Neural cell (in vitro differentiated cells): ENCODE measurements around the gene ACTN4. TPM values are rescaled to one million over a fixed set of nuclear protein-coding genes. Genes with fewer than 3 reads are reported as not detected.
"Not testable (repeated sequence)": the region's sequence is repeated elsewhere in the genome, so short reads cannot be mapped to it uniquely, and the experiment has no call there.

Experiments
- H2AFZ ChIP-seq: fragments of 200-600, 300-800 bp; sonication (generic), shearing (Covaris generic); 2 replicates; pipeline ENCODE4 v1.6.0; 2014; ENCODE audit warnings: low read depth, mild to moderate bottlenecking, antibody characterized with exemption, low read length, moderate library complexity
- H3F3A ChIP-seq: fragments of 200-600 bp; shearing (Covaris generic); 2 replicates; pipeline ENCODE4 v1.6.1; 2016; ENCODE audit warnings: mild to moderate bottlenecking, moderate library complexity, mixed read lengths, antibody characterized with exemption, low read length; ENCODE audit not compliant: insufficient read depth, poor library complexity, severe bottlenecking
- H3K27ac ChIP-seq: fragments of 200-600, 300-800 bp; sonication (generic), shearing (Covaris generic); 2 replicates; pipeline ENCODE4 v1.5.1; 2014; ENCODE audit warnings: mild to moderate bottlenecking, low read length, moderate library complexity
- H3K27me3 ChIP-seq: fragments of 300-800, 200-600 bp; sonication (generic), shearing (Covaris generic); 2 replicates; pipeline ENCODE4 v1.6.0; 2014; ENCODE audit warnings: mild to moderate bottlenecking, low read depth, low read length, moderate library complexity; ENCODE audit not compliant: insufficient read depth
- H3K36me3 ChIP-seq: fragments of 300-800, 200-600 bp; sonication (generic), shearing (Covaris generic); 2 replicates; pipeline ENCODE4 v1.5.1; 2014; ENCODE audit warnings: mild to moderate bottlenecking, antibody characterized with exemption, low read length, moderate library complexity; ENCODE audit not compliant: insufficient read depth
- H3K4me2 ChIP-seq: fragments of 300-800, 200-600 bp; sonication (generic), shearing (Covaris generic); 2 replicates; pipeline ENCODE4 v1.6.0; 2014; ENCODE audit warnings: mild to moderate bottlenecking, low read length
- H3K4me3 ChIP-seq: fragments of 300-800, 200-600 bp; sonication (generic), shearing (Covaris generic); 2 replicates; pipeline ENCODE4 v1.5.1; 2014; ENCODE audit warnings: mild to moderate bottlenecking, low read length, moderate library complexity
- H3K79me2 ChIP-seq: fragments of 200-600 bp; shearing (Covaris generic); replicated peaks from 2 replicates; pipeline ENCODE4 v1.6.0; 2014; ENCODE audit warnings: mild to moderate bottlenecking, low read length, moderate library complexity; ENCODE audit not compliant: insufficient read depth
- H3K9ac ChIP-seq: fragments of 300-800, 200-600 bp; sonication (generic), shearing (Covaris generic); 2 replicates; pipeline ENCODE4 v1.6.1; 2016; ENCODE audit warnings: mild to moderate bottlenecking, low read length, mixed read lengths
- H3K9me2 ChIP-seq: fragments of 200-600 bp; shearing (Covaris generic); 2 replicates; pipeline ENCODE4 v1.6.1; 2016; ENCODE audit warnings: mild to moderate bottlenecking, low read length, mixed read lengths; ENCODE audit not compliant: insufficient read depth
- H3K9me3 ChIP-seq: fragments of 200-600, 300-800 bp; sonication (generic), shearing (Covaris generic); 2 replicates; pipeline ENCODE4 v1.6.1; 2016; ENCODE audit warnings: mild to moderate bottlenecking, mixed run types, low read length, moderate library complexity, mixed read lengths
- H4K20me1 ChIP-seq: fragments of 200-600 bp; shearing (Covaris generic); 2 replicates; pipeline ENCODE4 v1.6.1; 2016; ENCODE audit warnings: mild to moderate bottlenecking, mixed run types; ENCODE audit not compliant: insufficient read depth
- EP300 ChIP-seq: fragments of 450-650 bp; conservative IDR thresholded peaks from 2 replicates; pipeline ENCODE4 v1.6.1; 2014; ENCODE audit warnings: antibody characterized with exemption, mild to moderate bottlenecking, moderate library complexity; ENCODE audit not compliant: poor library complexity, severe bottlenecking
- EZH2 ChIP-seq: fragments of 200-600, 300-800 bp; shearing (Covaris generic), sonication (generic); IDR thresholded peaks from 2 replicates; pipeline ENCODE4 v1.6.1; 2014; ENCODE audit warnings: antibody characterized with exemption, low read length, borderline replicate concordance, mild to moderate bottlenecking; ENCODE audit not compliant: insufficient read depth, poor library complexity, severe bottlenecking
- MXI1 ChIP-seq: fragments of 450-650 bp; conservative IDR thresholded peaks from 2 replicates; pipeline ENCODE4 v1.6.1; 2014; ENCODE audit warnings: antibody characterized with exemption, mild to moderate bottlenecking; ENCODE audit not compliant: poor library complexity, severe bottlenecking
- POLR2AphosphoS5 ChIP-seq: IDR thresholded peaks from 2 replicates; pipeline ENCODE4 v1.6.1; 2012
- RAD21 ChIP-seq: fragments of 450-650 bp; conservative IDR thresholded peaks from 2 replicates; pipeline ENCODE4 v1.6.1; 2014; ENCODE audit warnings: antibody characterized with exemption, mild to moderate bottlenecking, moderate library complexity
- SMC3 ChIP-seq: fragments of 450-650 bp; conservative IDR thresholded peaks from 2 replicates; pipeline ENCODE4 v1.6.1; 2014; ENCODE audit warnings: antibody characterized with exemption, mild to moderate bottlenecking, moderate library complexity; ENCODE audit not compliant: poor library complexity
- TAF1 ChIP-seq: IDR thresholded peaks from 2 replicates; pipeline ENCODE4 v1.6.1; 2012; ENCODE audit warnings: low read depth
- polyA plus RNA-seq: library from polyadenylated mRNA; depleted of rRNA; stranded (reverse); fragments of >200 nt; gene quantifications from 2 replicates; pipeline ENCODE4 v1.2.3, GENCODE V29; 2014
- TF ChIP-seq, protein P1 (sequence below): fragments of 450-650 bp; IDR thresholded peaks from 2 replicates; pipeline ENCODE4 v1.5.1; 2014; ENCODE audit warnings: antibody characterized with exemption, mild to moderate bottlenecking, moderate library complexity; ENCODE audit not compliant: poor library complexity, severe bottlenecking
- TF ChIP-seq, protein P2 (sequence below): IDR thresholded peaks from 2 replicates; pipeline ENCODE4 v1.6.1; 2012; ENCODE audit warnings: borderline replicate concordance

Gene ACTN4
- polyA plus RNA-seq, 1 donor from 2014 or later = 54.0 TPM

DNA sequence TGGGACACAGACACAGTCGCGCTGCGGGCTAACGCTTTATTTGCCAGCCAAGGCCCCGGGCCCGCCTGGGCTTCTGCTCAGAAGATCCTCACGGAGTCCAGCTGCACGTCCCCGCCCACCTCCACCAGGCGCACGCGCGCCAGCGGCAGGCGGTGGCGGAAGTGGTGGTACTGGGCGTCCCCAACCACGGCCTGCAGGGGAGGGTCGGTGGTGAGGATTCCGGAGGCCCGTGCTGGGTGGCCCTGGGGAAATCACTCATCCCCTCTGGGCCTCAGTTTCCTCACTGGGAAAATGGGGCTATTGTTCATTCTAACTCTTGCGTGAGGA lies 123.5 kb downstream of the ACTN4 start:
- not testable (repeated sequence) for H3K9me2 ChIP-seq, H3K27me3 ChIP-seq, H2AFZ ChIP-seq, H3K4me3 ChIP-seq, H3K36me3 ChIP-seq, H3K4me2 ChIP-seq, H3K27ac ChIP-seq, H3F3A ChIP-seq, H3K9me3 ChIP-seq, H4K20me1 ChIP-seq, H3K9ac ChIP-seq, H3K79me2 ChIP-seq

DNA sequence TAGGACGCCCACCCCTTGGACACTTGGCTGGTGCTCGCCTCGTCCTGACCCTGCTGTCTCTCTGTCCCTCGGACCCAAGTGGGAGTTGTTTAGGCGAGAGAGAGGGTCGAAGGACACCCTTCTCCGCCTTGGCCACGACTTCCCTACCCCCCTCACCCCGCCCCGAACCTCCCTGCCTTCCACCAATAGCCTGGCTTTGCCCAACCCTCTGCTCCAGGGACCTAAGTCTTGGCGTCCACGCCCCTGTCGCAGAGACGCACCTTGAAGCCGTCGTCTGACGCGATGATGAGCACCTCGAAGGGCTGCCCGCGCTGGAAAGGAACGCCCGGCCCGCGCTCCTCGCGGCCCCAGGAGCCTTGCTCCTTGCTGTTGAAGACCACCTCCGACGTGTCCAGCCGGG lies 124.1 kb downstream of the ACTN4 start:
- not testable (repeated sequence) for H3K4me2 ChIP-seq, H3K9ac ChIP-seq, H4K20me1 ChIP-seq, H2AFZ ChIP-seq, H3K9me3 ChIP-seq, H3K9me2 ChIP-seq, H3K4me3 ChIP-seq, H3F3A ChIP-seq, H3K27me3 ChIP-seq, H3K36me3 ChIP-seq, H3K27ac ChIP-seq, H3K79me2 ChIP-seq

DNA sequence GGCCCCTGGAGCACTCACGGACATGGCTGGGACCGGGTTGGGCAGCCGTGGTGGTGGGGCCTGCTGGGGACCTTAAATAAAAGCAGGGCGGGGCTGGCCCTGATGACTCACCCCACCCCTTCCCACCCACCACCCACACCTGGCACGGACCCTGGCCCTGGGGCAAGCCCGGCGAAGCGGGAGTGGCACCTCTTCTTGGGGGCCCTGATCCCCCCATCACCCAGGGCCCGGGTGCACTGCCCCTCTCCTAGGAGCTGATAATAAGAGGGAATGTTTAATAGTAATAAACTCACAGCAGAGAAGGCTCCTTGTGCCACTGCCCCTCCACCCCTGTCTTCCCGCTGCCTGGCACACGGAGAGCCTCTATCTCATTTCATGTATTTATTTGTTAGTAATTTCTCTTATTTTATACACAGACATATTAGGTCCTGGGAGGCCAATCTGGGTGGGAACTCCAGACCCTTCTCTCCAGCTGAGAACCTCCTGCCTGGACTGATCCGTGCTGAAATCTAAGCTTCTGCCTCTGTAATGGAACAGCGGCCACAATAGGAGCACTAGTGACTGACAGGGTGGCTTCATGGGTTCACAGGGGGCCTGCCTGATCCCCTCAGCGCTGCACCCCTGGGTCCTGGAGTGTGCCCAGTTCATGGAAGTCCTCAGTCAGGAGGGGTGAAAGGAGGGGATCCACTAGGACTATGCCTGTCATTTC lies 126.2 kb downstream of the ACTN4 start, which contains the start of gene LGALS7:
Gene LGALS7, minus strand, starts transcription at position 49 of the 709 bp plus-strand sequence. Its CDS starts 25 bp downstream, at position 24.
- Histone ChIP-seq H4K20me1 (no peaks in the 10 kb centered on the region), H2AFZ (no peak within 1 kb of the TSS), H3K27me3 (no peaks in the 10 kb centered on the region), H3K79me2 (no peaks in the 10 kb centered on the region), H3K36me3 (no peaks in the 10 kb centered on the region), H3K9ac (no peak within 1 kb of the TSS), H3K4me2 (no peak within 1 kb of the TSS), H3F3A (no peaks in the 10 kb centered on the region), H3K9me3 (no peaks in the 10 kb centered on the region), H3K4me3 (no peak within 1 kb of the TSS), H3K9me2 (no peaks in the 10 kb centered on the region), H3K27ac (no peak within 1 kb of the TSS)
- TF ChIP-seq TAF1 = no peak
- no peak for TF ChIP-seq SMC3
- TF ChIP-seq, protein P1, sequence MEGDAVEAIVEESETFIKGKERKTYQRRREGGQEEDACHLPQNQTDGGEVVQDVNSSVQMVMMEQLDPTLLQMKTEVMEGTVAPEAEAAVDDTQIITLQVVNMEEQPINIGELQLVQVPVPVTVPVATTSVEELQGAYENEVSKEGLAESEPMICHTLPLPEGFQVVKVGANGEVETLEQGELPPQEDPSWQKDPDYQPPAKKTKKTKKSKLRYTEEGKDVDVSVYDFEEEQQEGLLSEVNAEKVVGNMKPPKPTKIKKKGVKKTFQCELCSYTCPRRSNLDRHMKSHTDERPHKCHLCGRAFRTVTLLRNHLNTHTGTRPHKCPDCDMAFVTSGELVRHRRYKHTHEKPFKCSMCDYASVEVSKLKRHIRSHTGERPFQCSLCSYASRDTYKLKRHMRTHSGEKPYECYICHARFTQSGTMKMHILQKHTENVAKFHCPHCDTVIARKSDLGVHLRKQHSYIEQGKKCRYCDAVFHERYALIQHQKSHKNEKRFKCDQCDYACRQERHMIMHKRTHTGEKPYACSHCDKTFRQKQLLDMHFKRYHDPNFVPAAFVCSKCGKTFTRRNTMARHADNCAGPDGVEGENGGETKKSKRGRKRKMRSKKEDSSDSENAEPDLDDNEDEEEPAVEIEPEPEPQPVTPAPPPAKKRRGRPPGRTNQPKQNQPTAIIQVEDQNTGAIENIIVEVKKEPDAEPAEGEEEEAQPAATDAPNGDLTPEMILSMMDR = no peak
- TF ChIP-seq RAD21 = no peak
- TF ChIP-seq, protein P2, sequence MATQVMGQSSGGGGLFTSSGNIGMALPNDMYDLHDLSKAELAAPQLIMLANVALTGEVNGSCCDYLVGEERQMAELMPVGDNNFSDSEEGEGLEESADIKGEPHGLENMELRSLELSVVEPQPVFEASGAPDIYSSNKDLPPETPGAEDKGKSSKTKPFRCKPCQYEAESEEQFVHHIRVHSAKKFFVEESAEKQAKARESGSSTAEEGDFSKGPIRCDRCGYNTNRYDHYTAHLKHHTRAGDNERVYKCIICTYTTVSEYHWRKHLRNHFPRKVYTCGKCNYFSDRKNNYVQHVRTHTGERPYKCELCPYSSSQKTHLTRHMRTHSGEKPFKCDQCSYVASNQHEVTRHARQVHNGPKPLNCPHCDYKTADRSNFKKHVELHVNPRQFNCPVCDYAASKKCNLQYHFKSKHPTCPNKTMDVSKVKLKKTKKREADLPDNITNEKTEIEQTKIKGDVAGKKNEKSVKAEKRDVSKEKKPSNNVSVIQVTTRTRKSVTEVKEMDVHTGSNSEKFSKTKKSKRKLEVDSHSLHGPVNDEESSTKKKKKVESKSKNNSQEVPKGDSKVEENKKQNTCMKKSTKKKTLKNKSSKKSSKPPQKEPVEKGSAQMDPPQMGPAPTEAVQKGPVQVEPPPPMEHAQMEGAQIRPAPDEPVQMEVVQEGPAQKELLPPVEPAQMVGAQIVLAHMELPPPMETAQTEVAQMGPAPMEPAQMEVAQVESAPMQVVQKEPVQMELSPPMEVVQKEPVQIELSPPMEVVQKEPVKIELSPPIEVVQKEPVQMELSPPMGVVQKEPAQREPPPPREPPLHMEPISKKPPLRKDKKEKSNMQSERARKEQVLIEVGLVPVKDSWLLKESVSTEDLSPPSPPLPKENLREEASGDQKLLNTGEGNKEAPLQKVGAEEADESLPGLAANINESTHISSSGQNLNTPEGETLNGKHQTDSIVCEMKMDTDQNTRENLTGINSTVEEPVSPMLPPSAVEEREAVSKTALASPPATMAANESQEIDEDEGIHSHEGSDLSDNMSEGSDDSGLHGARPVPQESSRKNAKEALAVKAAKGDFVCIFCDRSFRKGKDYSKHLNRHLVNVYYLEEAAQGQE = no peak
- TF ChIP-seq POLR2AphosphoS5 = no peak
- TF ChIP-seq MXI1 = no peak
- no peak for TF ChIP-seq EP300
- no peak for TF ChIP-seq EZH2
